Measurements from ENCODE around the gene NXPH1. TPM values are rescaled to one million over a fixed set of nuclear protein-coding genes. Genes with fewer than 3 reads are reported as not detected.

The NXPH1 gene
- polyA plus RNA-seq, 1 donor from 2014 or later, result 15.9 TPM

DNA sequence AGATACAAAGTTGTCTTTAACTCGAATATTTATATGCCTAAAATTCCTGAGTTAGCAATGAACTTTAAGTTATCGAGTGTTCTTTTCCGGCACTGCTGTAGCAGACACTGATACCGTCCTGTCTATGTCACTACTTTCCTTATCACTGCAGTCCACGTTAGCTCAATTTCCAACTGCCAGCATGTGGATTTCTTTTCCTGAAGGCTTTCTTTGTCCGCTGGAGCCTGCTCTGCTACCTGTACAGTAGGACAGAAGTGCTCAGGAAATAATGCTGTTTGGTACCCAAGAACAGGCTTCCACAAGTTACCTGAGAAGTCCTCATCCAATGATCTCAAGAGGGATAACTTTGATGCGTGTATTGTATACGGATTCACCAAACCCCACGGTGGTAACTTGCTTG is 329.4 kb downstream of the NXPH1 start:
- Histone ChIP-seq H3K9me3 (ENCODE audit: low read length) (no peaks in the 10 kb centered on the region), H3K9me2 (ENCODE audit: insufficient read depth, low read length) (no peaks in the 10 kb centered on the region), H3K79me2 (replicated peaks; ENCODE audit: insufficient read depth, low read length) (no peaks in the 10 kb centered on the region), H3K36me3 (ENCODE audit: insufficient read depth, low read length) (no peaks in the 10 kb centered on the region), H2AFZ (ENCODE audit: low read depth, low read length) (no peak overlapping the region), H4K20me1 (ENCODE audit: insufficient read depth) (no peaks in the 10 kb centered on the region), H3K9ac (ENCODE audit: low read length) (no peak overlapping the region), H3K27ac (ENCODE audit: low read length) (no peak overlapping the region), H3F3A (ENCODE audit: insufficient read depth, low read length, poor library complexity, severe bottlenecking) (no peaks in the 10 kb centered on the region), H3K4me3 (ENCODE audit: low read length) (no peak overlapping the region), H3K4me2 (ENCODE audit: low read length) (no peak overlapping the region), H3K27me3 (ENCODE audit: insufficient read depth, low read depth, low read length) (no peaks in the 10 kb centered on the region)
- TF ChIP-seq MXI1 (conservative IDR thresholded peaks at IDR 0.05; ENCODE audit: poor library complexity, severe bottlenecking) (no peak), EZH2 (IDR thresholded peaks at IDR 0.05; ENCODE audit: borderline replicate concordance, insufficient read depth, low read length, poor library complexity, severe bottlenecking) (no peak), POLR2AphosphoS5 (IDR thresholded peaks at IDR 0.05) (no peak), TAF1 (IDR thresholded peaks at IDR 0.05; ENCODE audit: low read depth) (no peak), RAD21 (conservative IDR thresholded peaks at IDR 0.05) (no peak), SMC3 (conservative IDR thresholded peaks at IDR 0.05; ENCODE audit: poor library complexity) (no peak), EP300 (conservative IDR thresholded peaks at IDR 0.05; ENCODE audit: poor library complexity, severe bottlenecking) (no peak)
- TF ChIP-seq, protein P1, sequence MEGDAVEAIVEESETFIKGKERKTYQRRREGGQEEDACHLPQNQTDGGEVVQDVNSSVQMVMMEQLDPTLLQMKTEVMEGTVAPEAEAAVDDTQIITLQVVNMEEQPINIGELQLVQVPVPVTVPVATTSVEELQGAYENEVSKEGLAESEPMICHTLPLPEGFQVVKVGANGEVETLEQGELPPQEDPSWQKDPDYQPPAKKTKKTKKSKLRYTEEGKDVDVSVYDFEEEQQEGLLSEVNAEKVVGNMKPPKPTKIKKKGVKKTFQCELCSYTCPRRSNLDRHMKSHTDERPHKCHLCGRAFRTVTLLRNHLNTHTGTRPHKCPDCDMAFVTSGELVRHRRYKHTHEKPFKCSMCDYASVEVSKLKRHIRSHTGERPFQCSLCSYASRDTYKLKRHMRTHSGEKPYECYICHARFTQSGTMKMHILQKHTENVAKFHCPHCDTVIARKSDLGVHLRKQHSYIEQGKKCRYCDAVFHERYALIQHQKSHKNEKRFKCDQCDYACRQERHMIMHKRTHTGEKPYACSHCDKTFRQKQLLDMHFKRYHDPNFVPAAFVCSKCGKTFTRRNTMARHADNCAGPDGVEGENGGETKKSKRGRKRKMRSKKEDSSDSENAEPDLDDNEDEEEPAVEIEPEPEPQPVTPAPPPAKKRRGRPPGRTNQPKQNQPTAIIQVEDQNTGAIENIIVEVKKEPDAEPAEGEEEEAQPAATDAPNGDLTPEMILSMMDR (IDR thresholded peaks at IDR 0.05; ENCODE audit: poor library complexity, severe bottlenecking), result no peak
- TF ChIP-seq, protein P2, sequence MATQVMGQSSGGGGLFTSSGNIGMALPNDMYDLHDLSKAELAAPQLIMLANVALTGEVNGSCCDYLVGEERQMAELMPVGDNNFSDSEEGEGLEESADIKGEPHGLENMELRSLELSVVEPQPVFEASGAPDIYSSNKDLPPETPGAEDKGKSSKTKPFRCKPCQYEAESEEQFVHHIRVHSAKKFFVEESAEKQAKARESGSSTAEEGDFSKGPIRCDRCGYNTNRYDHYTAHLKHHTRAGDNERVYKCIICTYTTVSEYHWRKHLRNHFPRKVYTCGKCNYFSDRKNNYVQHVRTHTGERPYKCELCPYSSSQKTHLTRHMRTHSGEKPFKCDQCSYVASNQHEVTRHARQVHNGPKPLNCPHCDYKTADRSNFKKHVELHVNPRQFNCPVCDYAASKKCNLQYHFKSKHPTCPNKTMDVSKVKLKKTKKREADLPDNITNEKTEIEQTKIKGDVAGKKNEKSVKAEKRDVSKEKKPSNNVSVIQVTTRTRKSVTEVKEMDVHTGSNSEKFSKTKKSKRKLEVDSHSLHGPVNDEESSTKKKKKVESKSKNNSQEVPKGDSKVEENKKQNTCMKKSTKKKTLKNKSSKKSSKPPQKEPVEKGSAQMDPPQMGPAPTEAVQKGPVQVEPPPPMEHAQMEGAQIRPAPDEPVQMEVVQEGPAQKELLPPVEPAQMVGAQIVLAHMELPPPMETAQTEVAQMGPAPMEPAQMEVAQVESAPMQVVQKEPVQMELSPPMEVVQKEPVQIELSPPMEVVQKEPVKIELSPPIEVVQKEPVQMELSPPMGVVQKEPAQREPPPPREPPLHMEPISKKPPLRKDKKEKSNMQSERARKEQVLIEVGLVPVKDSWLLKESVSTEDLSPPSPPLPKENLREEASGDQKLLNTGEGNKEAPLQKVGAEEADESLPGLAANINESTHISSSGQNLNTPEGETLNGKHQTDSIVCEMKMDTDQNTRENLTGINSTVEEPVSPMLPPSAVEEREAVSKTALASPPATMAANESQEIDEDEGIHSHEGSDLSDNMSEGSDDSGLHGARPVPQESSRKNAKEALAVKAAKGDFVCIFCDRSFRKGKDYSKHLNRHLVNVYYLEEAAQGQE (IDR thresholded peaks at IDR 0.05; ENCODE audit: borderline replicate concordance), result no peak

DNA sequence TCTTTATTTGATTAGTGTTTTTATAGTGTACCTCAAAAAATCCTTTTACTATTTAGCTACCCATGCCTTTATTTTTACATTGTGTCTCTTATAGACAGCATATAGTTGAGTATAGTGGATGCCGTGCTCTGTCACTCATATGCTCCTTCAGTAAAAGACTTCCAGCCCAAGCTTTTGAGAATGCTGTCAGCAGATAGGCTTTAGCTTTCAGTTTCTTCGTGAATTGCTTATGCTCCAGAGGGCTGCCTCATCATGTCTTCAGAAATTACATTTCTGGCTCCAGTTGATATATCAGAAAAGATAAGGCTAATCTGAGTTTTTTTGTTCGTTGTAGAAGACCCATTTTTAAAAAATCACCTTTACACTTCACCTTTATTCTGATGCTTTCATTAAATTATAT is 332.0 kb downstream of the NXPH1 start:
- Histone ChIP-seq H3K9ac (ENCODE audit: low read length) (no peak overlapping the region), H3K79me2 (replicated peaks; ENCODE audit: insufficient read depth, low read length) (no peaks in the 10 kb centered on the region), H3K36me3 (ENCODE audit: insufficient read depth, low read length) (no peaks in the 10 kb centered on the region), H3K4me3 (ENCODE audit: low read length) (no peak overlapping the region), H3K4me2 (ENCODE audit: low read length) (no peak overlapping the region), H3K27ac (ENCODE audit: low read length) (no peak overlapping the region), H3F3A (ENCODE audit: insufficient read depth, low read length, poor library complexity, severe bottlenecking) (no peaks in the 10 kb centered on the region), H3K9me3 (ENCODE audit: low read length) (no peaks in the 10 kb centered on the region), H3K27me3 (ENCODE audit: insufficient read depth, low read depth, low read length) (no peaks in the 10 kb centered on the region), H4K20me1 (ENCODE audit: insufficient read depth) (no peaks in the 10 kb centered on the region), H2AFZ (ENCODE audit: low read depth, low read length) (no peak overlapping the region), H3K9me2 (ENCODE audit: insufficient read depth, low read length) (no peaks in the 10 kb centered on the region)
- peak; percentile 26 for TF ChIP-seq RAD21 (conservative IDR thresholded peaks at IDR 0.05)
- TF ChIP-seq POLR2AphosphoS5 (IDR thresholded peaks at IDR 0.05), result peak; percentile 67
- no peak for TF ChIP-seq EZH2 (IDR thresholded peaks at IDR 0.05; ENCODE audit: borderline replicate concordance, insufficient read depth, low read length, poor library complexity, severe bottlenecking)
- TF ChIP-seq, protein P2 (IDR thresholded peaks at IDR 0.05; ENCODE audit: borderline replicate concordance), result no peak
- peak; percentile 85 for TF ChIP-seq EP300 (conservative IDR thresholded peaks at IDR 0.05; ENCODE audit: poor library complexity, severe bottlenecking)

All from neural cell (in vitro differentiated cells).